H1 (cell line): ENCODE measurements around the gene KIAA1328. TPM values are rescaled to one million over a fixed set of nuclear protein-coding genes. Genes with fewer than 3 reads are reported as not detected.

Experiments
- CTCF ChIA-PET: fragments of 300-600 bp; sonication (Branson Sonifier 250); formaldehyde crosslinking; loops from one replicate; lab custom pipeline; 2021; ENCODE audit not compliant: partially characterized antibody; lab: Charles Lee
- POLR2A ChIA-PET: fragments of 300-600 bp; sonication (Branson Sonifier 250); formaldehyde crosslinking; loops from one replicate; lab custom pipeline; 2021; ENCODE audit warnings: inconsistent platforms; ENCODE audit not compliant: partially characterized antibody; lab: Charles Lee
- DNase-seq, 2 experiments: peaks; one replicate each; pipeline versions ENCODE4 v3.0.0 to v3.0.0-alpha.2; 2010 to 2022; ENCODE audit warnings: low spot score in 2 of 2, low read depth in 1 of 2, mixed read lengths in 1 of 2
- FAIRE-seq: peaks from 2 replicates; lab custom pipeline; 2011; peaks lifted over from hg19 to GRCh38; lab: Jason Lieb, UNC
- H2AFZ ChIP-seq: 2 replicates; pipeline ENCODE4 v1.8.1; 2012; ENCODE audit warnings: low read length, inconsistent platforms
- H2AK5ac ChIP-seq: 2 replicates; pipeline ENCODE4 v1.6.1; 2013; ENCODE audit warnings: low read depth, low read length
- H2BK120ac ChIP-seq: replicated peaks from 2 replicates; pipeline ENCODE3; 2013; ENCODE audit warnings: low read depth, low read length, inconsistent platforms
- H2BK12ac ChIP-seq: 2 replicates; pipeline ENCODE4 v1.6.1; 2013; ENCODE audit warnings: low read depth, low read length
- H2BK15ac ChIP-seq: 2 replicates; pipeline ENCODE4 v1.6.1; 2013; ENCODE audit warnings: low read length
- H2BK20ac ChIP-seq: 2 replicates; pipeline ENCODE4 v1.6.1; 2013; ENCODE audit warnings: low read length
- H2BK5ac ChIP-seq: 2 replicates; pipeline ENCODE4 v1.6.1; 2013; ENCODE audit warnings: low read depth, low read length
- H3K14ac ChIP-seq: 2 replicates; pipeline ENCODE4 v1.6.1; 2013; ENCODE audit warnings: inconsistent platforms; ENCODE audit not compliant: insufficient read length
- H3K18ac ChIP-seq: 2 replicates; pipeline ENCODE4 v1.6.1; 2013; ENCODE audit warnings: low read length; ENCODE audit errors: extremely low read depth
- H3K23ac ChIP-seq: 2 replicates; pipeline ENCODE4 v1.6.1; 2013; ENCODE audit warnings: inconsistent platforms; ENCODE audit not compliant: insufficient read length
- H3K23me2 ChIP-seq: 2 replicates; pipeline ENCODE4 v1.6.1; 2013; ENCODE audit warnings: low read depth, low read length
- H3K27ac ChIP-seq: 2 replicates; pipeline ENCODE4 v1.6.1; 2011; ENCODE audit warnings: low read depth, low read length, inconsistent platforms
- H3K27me3 ChIP-seq, 4 experiments: replicated peaks in 1 of 4; 1 replicate in 1 of 4; 2 replicates in 3 of 4; pipeline versions ENCODE4 v1.6.1 to v1.8.1; 2011 to 2013; ENCODE audit warnings: low read length in 3 of 4, mild to moderate bottlenecking in 3 of 4, inconsistent platforms in 2 of 4, mixed read lengths in 2 of 4, moderate library complexity in 1 of 4; ENCODE audit not compliant: control insufficient read depth in 3 of 4, insufficient read depth in 3 of 4; ENCODE audit errors: extremely low read depth in 1 of 4
- H3K36me3 ChIP-seq, 4 experiments: 2 replicates each; pipeline versions ENCODE4 v1.6.1 to v1.8.1; 2011 to 2013; ENCODE audit warnings: mild to moderate bottlenecking in 4 of 4, low read length in 3 of 4, moderate library complexity in 2 of 4, control low read depth in 1 of 4, inconsistent platforms in 1 of 4; ENCODE audit not compliant: insufficient read depth in 4 of 4, control insufficient read depth in 2 of 4
- H3K4ac ChIP-seq: replicated peaks from 2 replicates; pipeline ENCODE3; 2013; ENCODE audit warnings: low read length, low read depth, mixed read lengths, inconsistent platforms; ENCODE audit not compliant: insufficient read length
- H3K4me1 ChIP-seq, 4 experiments: replicated peaks in 1 of 4; 1 replicate in 1 of 4; 2 replicates in 3 of 4; pipeline versions ENCODE4 v1.6.1 to v1.8.1; 2011 to 2013; ENCODE audit warnings: low read length in 3 of 4, inconsistent platforms in 2 of 4, mixed read lengths in 1 of 4; ENCODE audit not compliant: insufficient read depth in 4 of 4, control insufficient read depth in 3 of 4
- H3K4me2 ChIP-seq, 2 experiments: 2 replicates each; pipeline versions ENCODE4 v1.6.1 to v1.8.1; 2011 to 2013; ENCODE audit warnings: low read depth in 2 of 2, low read length in 2 of 2, control low read depth in 1 of 2, inconsistent platforms in 1 of 2, mild to moderate bottlenecking in 1 of 2; ENCODE audit not compliant: insufficient read depth in 1 of 2
- H3K4me3 ChIP-seq, 4 experiments: fragments of 200-600, 300-600 bp in 1 of 4; sonication (generic), shearing (Covaris generic), sonication (Bioruptor Twin) in 1 of 4; 2 replicates each; pipeline versions ENCODE4 v1.5.1 to v1.8.1; 2011 to 2016; ENCODE audit warnings: low read length in 4 of 4, low read depth in 3 of 4, control low read depth in 2 of 4, inconsistent platforms in 2 of 4, mild to moderate bottlenecking in 2 of 4, mixed read lengths in 1 of 4, moderate library complexity in 1 of 4; ENCODE audit not compliant: insufficient read depth in 2 of 4; ENCODE audit errors: extremely low read depth in 1 of 4
- H3K56ac ChIP-seq: replicated peaks from 2 replicates; pipeline ENCODE3; 2013; ENCODE audit warnings: low read depth, mild to moderate bottlenecking, mixed read lengths, low read length, inconsistent platforms; ENCODE audit not compliant: insufficient read length
- H3K79me1 ChIP-seq: 2 replicates; pipeline ENCODE4 v1.6.1; 2013; ENCODE audit warnings: low read depth, low read length, control low read depth
- H3K79me2 ChIP-seq, 2 experiments: 2 replicates each; pipeline versions ENCODE4 v1.6.1 to v1.8.1; 2012 to 2013; ENCODE audit warnings: low read length in 2 of 2, mild to moderate bottlenecking in 2 of 2, inconsistent platforms in 1 of 2; ENCODE audit not compliant: insufficient read depth in 2 of 2, control insufficient read depth in 1 of 2
- H3K9ac ChIP-seq, 4 experiments: replicated peaks in 1 of 4; 1 replicate in 1 of 4; 2 replicates in 3 of 4; pipeline versions ENCODE4 v1.6.1 to v1.8.1; 2011 to 2013; ENCODE audit warnings: low read depth in 3 of 4, low read length in 3 of 4, control low read depth in 2 of 4, mild to moderate bottlenecking in 2 of 4, moderate library complexity in 2 of 4, inconsistent platforms in 1 of 4; ENCODE audit errors: extremely low read depth in 1 of 4
- H3K9me3 ChIP-seq, 2 experiments: 2 replicates each; pipeline versions ENCODE4 v1.6.1 to v1.8.1; 2012 to 2013; ENCODE audit warnings: mild to moderate bottlenecking in 2 of 2, moderate library complexity in 2 of 2, control low read depth in 1 of 2, inconsistent platforms in 1 of 2, low read depth in 1 of 2, low read length in 1 of 2, mixed read lengths in 1 of 2; ENCODE audit not compliant: insufficient read depth in 2 of 2
- H4K20me1 ChIP-seq, 2 experiments: replicated peaks in 1 of 2; 2 replicates each; pipeline versions ENCODE3 to v1.8.1; 2011 to 2013; ENCODE audit warnings: inconsistent platforms in 2 of 2, low read length in 2 of 2, mild to moderate bottlenecking in 1 of 2; ENCODE audit not compliant: insufficient read depth in 2 of 2, control insufficient read depth in 1 of 2
- H4K5ac ChIP-seq: 2 replicates; pipeline ENCODE4 v1.6.1; 2013; ENCODE audit warnings: low read length, low read depth, mixed read lengths, inconsistent platforms; ENCODE audit not compliant: insufficient read length
- H4K8ac ChIP-seq: 2 replicates; pipeline ENCODE4 v1.8.0; 2013; ENCODE audit warnings: mild to moderate bottlenecking, moderate library complexity, low read length, inconsistent platforms; ENCODE audit not compliant: insufficient read depth; ENCODE audit errors: extremely low read depth
- H4K91ac ChIP-seq: replicated peaks from 2 replicates; pipeline ENCODE3; 2013; ENCODE audit warnings: low read length, mixed read lengths, inconsistent platforms; ENCODE audit not compliant: insufficient read length
- CEBPB ChIP-seq: IDR thresholded peaks from 2 replicates; pipeline ENCODE4 v1.6.1; 2012; ENCODE audit warnings: low read depth, low read length
- FOSL1 ChIP-seq: IDR thresholded peaks from 2 replicates; pipeline ENCODE4 v1.6.1; 2011; ENCODE audit warnings: mild to moderate bottlenecking, low read depth, low read length, moderate library complexity; ENCODE audit not compliant: insufficient read depth
- KDM5A ChIP-seq: fragments of 200-600 bp; IDR thresholded peaks from 2 replicates; pipeline ENCODE4 v1.7.1; 2012; ENCODE audit warnings: mild to moderate bottlenecking, low read length, inconsistent platforms, mixed read lengths
- MAFK ChIP-seq: IDR thresholded peaks from 2 replicates; pipeline ENCODE4 v1.6.1; 2012; ENCODE audit warnings: low read depth, mild to moderate bottlenecking, improper control_type of control experiment, low read length
- MAX ChIP-seq: IDR thresholded peaks from 2 replicates; pipeline ENCODE4 v1.6.1; 2012; ENCODE audit warnings: inconsistent platforms
- WGBS, 2 experiments: shearing (Covaris generic) in 1 of 2; methylation state at CpG; one replicate each; pipeline versions ENCODE4 v1.1.6 to v1.1.7; 2013 to 2015; ENCODE audit warnings: low lambda C conversion rate in 2 of 2, mixed read lengths in 2 of 2, inconsistent platforms in 1 of 2, low coverage in 1 of 2, missing lambda C conversion rate in 1 of 2; ENCODE audit not compliant: insufficient replicate concordance in 2 of 2, insufficient coverage in 1 of 2, insufficient read length in 1 of 2; ENCODE audit errors: extremely low coverage in 1 of 2, missing lambda C conversion rate in 1 of 2; 5-methylcytosine and 5-hydroxymethylcytosine counted together
- polyA plus RNA-seq, 7 experiments: library from polyadenylated mRNA; depleted of rRNA in 3 of 7; stranded (reverse) in 5 of 7; unstranded in 2 of 7; fragments of >200 nt in 5 of 7; fragments of 200-250 nt in 2 of 7; gene quantifications; 1 replicate in 5 of 7; 2 replicates in 1 of 7; 4 replicates in 1 of 7; pipeline versions ENCODE4 v1.2.1 to v1.2.3, GENCODE V29; 2011 to 2013; ENCODE audit warnings: missing spikeins in 2 of 7, mixed read lengths in 2 of 7
- total RNA-seq: library from RNA; stranded (reverse); fragmentation: NEBNext Ultra II Directional; extraction: Animal tissue kit (Norgen Biotek cat#: 25700); gene quantifications from 2 replicates; pipeline ENCODE4 v1.2.1, GENCODE V29; 2021
- TF ChIP-seq, protein P1 (sequence below): IDR thresholded peaks from 2 replicates; pipeline ENCODE4 v1.6.1; 2012; ENCODE audit warnings: low read length, inconsistent platforms

Gene KIAA1328
- total and polyA plus RNA-seq, 2 of the 8 experiments (the other 6 are each of a cell fraction or from before 2014, with no cell fraction given), result 2.6 to 5.7 TPM

DNA sequence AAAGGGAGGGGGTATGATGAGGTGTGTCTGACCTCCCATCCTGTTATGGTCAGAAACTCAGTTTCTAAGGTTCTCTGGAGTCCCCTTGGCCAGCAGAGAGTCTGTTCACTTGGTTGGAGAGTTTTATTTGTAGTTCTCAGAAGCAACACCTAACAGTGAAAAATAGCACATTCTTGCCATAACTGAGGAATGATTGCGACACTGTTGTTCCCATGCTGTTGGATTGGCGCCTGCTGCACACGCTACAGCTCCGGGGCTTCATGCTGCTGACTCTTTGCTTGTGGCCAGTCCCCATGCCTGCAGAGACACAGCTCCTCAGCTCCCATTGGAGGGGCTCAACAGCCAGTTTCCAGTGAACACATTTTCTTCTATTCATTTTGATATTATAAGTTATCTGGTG, 42.2 kb upstream of the KIAA1328 start:
- no peak for FAIRE-seq
- TF ChIP-seq KDM5A, result no peak
- no peak for TF ChIP-seq MAX
- TF ChIP-seq, protein P1, sequence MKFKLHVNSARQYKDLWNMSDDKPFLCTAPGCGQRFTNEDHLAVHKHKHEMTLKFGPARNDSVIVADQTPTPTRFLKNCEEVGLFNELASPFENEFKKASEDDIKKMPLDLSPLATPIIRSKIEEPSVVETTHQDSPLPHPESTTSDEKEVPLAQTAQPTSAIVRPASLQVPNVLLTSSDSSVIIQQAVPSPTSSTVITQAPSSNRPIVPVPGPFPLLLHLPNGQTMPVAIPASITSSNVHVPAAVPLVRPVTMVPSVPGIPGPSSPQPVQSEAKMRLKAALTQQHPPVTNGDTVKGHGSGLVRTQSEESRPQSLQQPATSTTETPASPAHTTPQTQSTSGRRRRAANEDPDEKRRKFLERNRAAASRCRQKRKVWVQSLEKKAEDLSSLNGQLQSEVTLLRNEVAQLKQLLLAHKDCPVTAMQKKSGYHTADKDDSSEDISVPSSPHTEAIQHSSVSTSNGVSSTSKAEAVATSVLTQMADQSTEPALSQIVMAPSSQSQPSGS, result no peak
- no peak for TF ChIP-seq MAFK
- TF ChIP-seq CEBPB, result peak; percentile 73
- no peak for TF ChIP-seq FOSL1

More for the DNA sequence above, 42.2 kb upstream of the KIAA1328 start:
- Histone ChIP-seq H4K8ac (no peak overlapping the region), H3K4me1 (no peaks in the 10 kb centered on the region), H3K56ac (no peak overlapping the region), H3K79me2 (no peaks in the 10 kb centered on the region), H3K79me1 (no peaks in the 10 kb centered on the region), H2BK12ac (no peak overlapping the region), H3K23me2 (no peaks in the 10 kb centered on the region), H3K4me2 (no peak overlapping the region), H2AK5ac (no peak overlapping the region), H2BK20ac (no peak overlapping the region), H3K14ac (no peak overlapping the region), H2BK5ac (no peak overlapping the region), H3K4me3 (no peak overlapping the region), H3K18ac (no peak overlapping the region), H3K9ac (no peak overlapping the region), H3K36me3 (peaks cover 0 to 10% (median 5%) of the 10 kb centered on the region in 4 experiments; a peak in 5 of 8 replicates), H2BK15ac (no peak overlapping the region), H4K91ac (no peak overlapping the region), H3K27me3 (no peaks in the 10 kb centered on the region), H4K20me1 (no peaks in the 10 kb centered on the region), H2AFZ (no peak overlapping the region), H3K23ac (no peak overlapping the region), H4K5ac (no peak overlapping the region), H3K9me3 (no peaks in the 10 kb centered on the region), H2BK120ac (no peak overlapping the region), H3K4ac (no peak overlapping the region), H3K27ac (no peak overlapping the region)
- ChIA-PET CTCF (no interaction called here), POLR2A (interaction anchor here (0.6 to 2.9 kb wide), 2 partner anchors 8 to 12 kb away, joined by 4 to 12 read pairs; no protein-coding TSS in a partner anchor)
- no peak for DNase-seq
- 91% methylated on average over 4 of the region's 4 CpGs; no CpG with 5 or more reads in 1 of the 2 experiments for WGBS, 2 experiments
